Mesendoderm (in vitro differentiated cells): ENCODE measurements around the gene MOK.

Source experiments
- DNase-seq: peaks from one replicate; pipeline ENCODE4 v3.0.0; 2013
- H2AK5ac ChIP-seq: 2 replicates; pipeline ENCODE4 v1.6.1; 2013; ENCODE audit warnings: low read length, inconsistent platforms
- H2BK120ac ChIP-seq: 2 replicates; pipeline ENCODE4 v1.6.1; 2013; ENCODE audit warnings: low read depth, mild to moderate bottlenecking, low read length, moderate library complexity, mixed read lengths
- H2BK15ac ChIP-seq: replicated peaks from 2 replicates; pipeline ENCODE4 v1.6.1; 2013; ENCODE audit warnings: low read depth, mild to moderate bottlenecking, moderate library complexity
- H2BK5ac ChIP-seq: 2 replicates; pipeline ENCODE4 v1.6.1; 2013; ENCODE audit warnings: low read length, inconsistent platforms
- H3K18ac ChIP-seq: 2 replicates; pipeline ENCODE4 v1.6.1; 2013; ENCODE audit warnings: mild to moderate bottlenecking, low read length, mixed read lengths
- H3K23ac ChIP-seq: one replicate; pipeline ENCODE4 v1.6.1; 2013; ENCODE audit warnings: low read length
- H3K27ac ChIP-seq: 2 replicates; pipeline ENCODE4 v1.5.1; 2013; ENCODE audit warnings: low read depth, mild to moderate bottlenecking, inconsistent platforms, low read length, moderate library complexity
- H3K27me3 ChIP-seq: 2 replicates; pipeline ENCODE4 v1.6.1; 2013; ENCODE audit warnings: low read length, control low read depth, mild to moderate bottlenecking, inconsistent platforms; ENCODE audit not compliant: insufficient read depth, poor library complexity
- H3K36me3 ChIP-seq: 2 replicates; pipeline ENCODE4 v1.6.1; 2013; ENCODE audit warnings: low read length, inconsistent platforms; ENCODE audit not compliant: control insufficient read depth, insufficient read depth
- H3K4ac ChIP-seq: one replicate; pipeline ENCODE4 v1.6.1; 2013; ENCODE audit warnings: low read depth, mild to moderate bottlenecking, low read length, moderate library complexity
- H3K4me1 ChIP-seq: 2 replicates; pipeline ENCODE4 v1.6.1; 2013; ENCODE audit warnings: low read depth, low read length, inconsistent platforms; ENCODE audit not compliant: control insufficient read depth
- H3K4me2 ChIP-seq: 2 replicates; pipeline ENCODE4 v1.6.1; 2013; ENCODE audit warnings: low read length
- H3K4me3 ChIP-seq: 2 replicates; pipeline ENCODE4 v1.5.1; 2013; ENCODE audit warnings: mild to moderate bottlenecking, low read length
- H3K56ac ChIP-seq: one replicate; pipeline ENCODE4 v1.6.1; 2013; ENCODE audit warnings: low read length
- H3K79me1 ChIP-seq: 2 replicates; pipeline ENCODE4 v1.6.1; 2013; ENCODE audit warnings: low read length, inconsistent platforms
- H3K79me2 ChIP-seq: 2 replicates; pipeline ENCODE4 v1.6.1; 2013; ENCODE audit warnings: mild to moderate bottlenecking, low read length; ENCODE audit not compliant: control insufficient read depth, insufficient read depth
- H3K9ac ChIP-seq: 2 replicates; pipeline ENCODE4 v1.6.1; 2013; ENCODE audit warnings: low read length, inconsistent platforms
- H4K5ac ChIP-seq: one replicate; pipeline ENCODE4 v1.6.1; 2013; ENCODE audit warnings: low read length
- H4K8ac ChIP-seq: one replicate; pipeline ENCODE4 v1.6.1; 2013; ENCODE audit warnings: low read depth, mild to moderate bottlenecking, control low read depth, low read length, moderate library complexity
- WGBS: extraction: QIAGEN DNeasy Blood & Tissue Kit; methylation state at CpG from one replicate; pipeline ENCODE4 v1.1.7; 2013; ENCODE audit warnings: low lambda C conversion rate, missing lambda C conversion rate; ENCODE audit not compliant: insufficient coverage; ENCODE audit errors: extremely low coverage; 5-methylcytosine and 5-hydroxymethylcytosine counted together

MOK gene

DNA sequence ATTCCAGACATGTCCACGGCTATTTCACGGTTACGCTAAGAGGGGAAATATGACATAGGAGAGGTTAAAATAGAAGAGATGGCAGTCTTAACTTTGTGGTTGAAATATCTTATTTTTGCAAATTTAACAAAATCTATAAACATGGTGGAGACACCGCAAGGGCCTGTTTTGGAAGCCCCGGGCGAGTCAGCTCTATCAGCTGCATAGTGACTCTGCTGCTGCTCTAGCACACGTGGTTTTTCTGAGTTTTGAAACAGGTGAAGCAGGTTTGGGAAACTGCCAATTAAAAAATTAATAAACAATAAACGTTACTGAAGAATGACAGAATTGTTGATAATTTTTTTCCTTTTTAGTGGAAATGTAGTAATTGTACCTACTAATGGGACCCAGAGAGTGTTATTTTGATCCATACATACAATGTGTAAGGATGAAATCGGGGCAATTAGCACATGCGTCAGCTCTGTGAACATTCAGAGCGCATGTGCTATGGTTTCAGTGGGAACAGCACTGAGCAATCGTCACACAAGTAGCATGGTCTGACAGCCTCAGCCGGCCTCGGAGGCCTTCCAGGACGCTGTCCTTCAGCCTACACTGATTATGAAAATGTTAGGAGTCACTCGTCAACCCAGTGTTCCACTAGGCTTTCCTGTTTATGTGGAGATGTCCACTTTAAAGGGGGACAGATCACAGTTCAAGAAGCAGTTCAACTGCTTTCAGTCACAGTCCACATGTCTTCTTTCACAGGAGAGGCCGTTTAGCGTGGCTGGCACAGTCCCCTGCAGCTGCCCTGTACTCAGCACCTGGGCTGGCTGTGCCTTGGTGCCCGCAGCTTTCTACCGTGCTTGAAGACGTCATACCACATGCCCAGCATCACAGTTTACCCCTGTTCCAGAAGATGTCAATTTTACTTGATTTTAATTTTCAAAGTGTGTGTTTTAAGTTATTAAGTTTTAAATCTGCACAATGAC lies 51.8 kb downstream of the MOK start:
- H3K27ac ChIP-seq: no peak overlapping the region
- H4K5ac ChIP-seq: no peak overlapping the region
- H3K79me1 ChIP-seq: no peaks in the 10 kb centered on the region
- H3K23ac ChIP-seq: no peak overlapping the region
- H2BK15ac ChIP-seq: no peak overlapping the region
- H4K8ac ChIP-seq: no peak overlapping the region
- no peak overlapping the region for H2AK5ac ChIP-seq
- peaks cover 5% of the 10 kb centered on the region for H3K4me1 ChIP-seq
- H3K27me3 ChIP-seq: no peaks in the 10 kb centered on the region
- H3K56ac ChIP-seq: no peak overlapping the region
- no peak overlapping the region for H2BK5ac ChIP-seq
- no peak overlapping the region for H3K4me3 ChIP-seq
- H3K79me2 ChIP-seq: no peaks in the 10 kb centered on the region
- no peak overlapping the region for H3K4me2 ChIP-seq
- H2BK120ac ChIP-seq: no peak overlapping the region
- H3K18ac ChIP-seq: no peak overlapping the region
- no peaks in the 10 kb centered on the region for H3K36me3 ChIP-seq
- H3K9ac ChIP-seq: no peak overlapping the region
- H3K4ac ChIP-seq: no peak overlapping the region
- no CpG with 5 or more reads among the region's 21 CpGs for WGBS
- DNase-seq: no peak

DNA sequence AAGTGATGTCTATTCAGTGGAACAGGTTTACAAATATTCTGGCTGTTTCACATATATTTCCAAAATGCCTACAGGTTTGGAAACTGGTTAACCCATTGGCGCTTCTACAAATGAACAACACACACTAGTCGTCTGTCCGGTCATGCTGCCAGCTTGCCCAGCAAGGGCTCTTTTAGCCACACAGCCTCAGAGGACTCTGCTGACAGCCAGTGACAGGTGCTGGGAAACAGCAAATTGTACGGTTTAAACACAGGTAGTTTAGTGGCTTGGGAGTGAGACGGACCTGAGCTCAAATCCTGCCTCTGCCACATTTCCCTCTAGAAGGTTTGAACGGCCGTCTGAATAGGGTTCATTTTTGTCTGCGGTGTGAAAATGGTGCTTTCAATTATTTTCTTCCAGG lies 53.8 kb downstream of the MOK start:
- H3K9ac ChIP-seq: no peak overlapping the region
- no peak for DNase-seq
- H4K5ac ChIP-seq: no peak overlapping the region
- no peak overlapping the region for H3K4ac ChIP-seq
- H3K79me2 ChIP-seq: no peaks in the 10 kb centered on the region
- no peaks in the 10 kb centered on the region for H3K79me1 ChIP-seq
- no peak overlapping the region for H3K4me3 ChIP-seq
- no CpG with 5 or more reads among the region's 8 CpGs for WGBS
- no peaks in the 10 kb centered on the region for H3K36me3 ChIP-seq
- no peak overlapping the region for H2AK5ac ChIP-seq
- no peak overlapping the region for H3K56ac ChIP-seq
- no peak overlapping the region for H3K23ac ChIP-seq
- H2BK15ac ChIP-seq: no peak overlapping the region
- no peaks in the 10 kb centered on the region for H3K27me3 ChIP-seq
- peaks cover 21% of the 10 kb centered on the region for H3K4me1 ChIP-seq
- H4K8ac ChIP-seq: no peak overlapping the region
- H3K18ac ChIP-seq: no peak overlapping the region
- H3K4me2 ChIP-seq: no peak overlapping the region
- H3K27ac ChIP-seq: no peak overlapping the region
- H2BK120ac ChIP-seq: no peak overlapping the region
- no peak overlapping the region for H2BK5ac ChIP-seq

DNA sequence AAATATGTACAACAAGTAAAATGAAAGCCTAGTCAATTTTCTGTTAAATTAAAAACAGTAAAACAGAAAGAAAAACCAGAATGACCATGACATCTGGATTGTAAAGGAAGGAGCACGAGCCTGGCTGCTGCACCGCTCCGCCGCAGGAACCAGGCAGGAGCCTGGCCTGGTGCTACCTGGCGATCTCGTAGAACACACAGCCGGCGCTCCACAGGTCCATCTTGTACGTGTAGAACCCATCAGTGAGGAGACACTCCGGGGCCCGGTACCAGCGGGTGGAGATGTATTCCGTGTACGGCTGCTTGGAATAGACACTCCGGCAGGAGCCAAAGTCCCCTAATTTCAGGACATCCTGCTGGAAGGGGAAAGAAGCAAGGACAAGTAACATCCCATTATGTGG lies 54.3 kb downstream of the MOK start:
- Histone ChIP-seq H3K27me3 (no peaks in the 10 kb centered on the region), H3K4me2 (no peak overlapping the region), H2AK5ac (no peak overlapping the region), H3K9ac (no peak overlapping the region), H3K4me3 (no peak overlapping the region), H3K79me1 (no peaks in the 10 kb centered on the region), H3K23ac (no peak overlapping the region), H3K18ac (no peak overlapping the region), H2BK15ac (no peak overlapping the region), H3K36me3 (no peaks in the 10 kb centered on the region), H2BK120ac (no peak overlapping the region), H2BK5ac (no peak overlapping the region), H4K8ac (no peak overlapping the region), H3K79me2 (no peaks in the 10 kb centered on the region), H3K4ac (no peak overlapping the region), H4K5ac (no peak overlapping the region), H3K27ac (no peak overlapping the region), H3K56ac (no peak overlapping the region), H3K4me1 (peaks cover 22% of the 10 kb centered on the region)
- WGBS: no CpG with 5 or more reads among the region's 15 CpGs
- DNase-seq: no peak

GRCh38 chr14:102249981-102250380 lies 55.0 kb downstream of the MOK start:
- H4K8ac ChIP-seq: no peak overlapping the region
- H2BK5ac ChIP-seq: no peak overlapping the region
- no peak overlapping the region for H3K4ac ChIP-seq
- no peak overlapping the region for H4K5ac ChIP-seq
- H3K4me1 ChIP-seq: peaks cover 22% of the 10 kb centered on the region
- H3K27ac ChIP-seq: no peak overlapping the region
- H3K79me1 ChIP-seq: no peaks in the 10 kb centered on the region
- H3K4me2 ChIP-seq: no peak overlapping the region
- no peak overlapping the region for H2BK120ac ChIP-seq
- no peak overlapping the region for H2AK5ac ChIP-seq
- no peak overlapping the region for H2BK15ac ChIP-seq
- H3K27me3 ChIP-seq: no peaks in the 10 kb centered on the region
- H3K79me2 ChIP-seq: no peaks in the 10 kb centered on the region
- no peak overlapping the region for H3K9ac ChIP-seq
- no peak overlapping the region for H3K23ac ChIP-seq
- no CpG with 5 or more reads among the region's 6 CpGs for WGBS
- H3K18ac ChIP-seq: no peak overlapping the region
- DNase-seq: no peak
- H3K56ac ChIP-seq: no peak overlapping the region
- H3K4me3 ChIP-seq: no peak overlapping the region
- no peaks in the 10 kb centered on the region for H3K36me3 ChIP-seq

- no peak overlapping the region for H3K4me2 ChIP-seq
- H4K5ac ChIP-seq: no peak overlapping the region
- H3K4me1 ChIP-seq: peaks cover 22% of the 10 kb centered on the region
- H3K4ac ChIP-seq: no peak overlapping the region
- H2AK5ac ChIP-seq: peak overlapping the region; percentile 4
- H2BK120ac ChIP-seq: peak overlapping the region; percentile 62
- H3K36me3 ChIP-seq: no peaks in the 10 kb centered on the region
- no peaks in the 10 kb centered on the region for H3K79me2 ChIP-seq
- H3K9ac ChIP-seq: no peak overlapping the region
- DNase-seq: peak; percentile 28
- peak overlapping the region; percentile 90 for H2BK5ac ChIP-seq
- no peak overlapping the region for H4K8ac ChIP-seq
- no peak overlapping the region for H3K23ac ChIP-seq
- peak overlapping the region; percentile 84 for H3K56ac ChIP-seq
- no peak overlapping the region for H2BK15ac ChIP-seq
- H3K79me1 ChIP-seq: no peaks in the 10 kb centered on the region
- peak overlapping the region; percentile 0 for H3K18ac ChIP-seq
- no peaks in the 10 kb centered on the region for H3K27me3 ChIP-seq
- no peak overlapping the region for H3K27ac ChIP-seq
- no peak overlapping the region for H3K4me3 ChIP-seq
- no CpG with 5 or more reads among the region's 12 CpGs for WGBS
Observed at GRCh38 chr14:102249041-102249440, 55.9 kb downstream of the MOK start.
